Adipocyte (in vitro differentiated cells): ENCODE measurements around the gene INPP4A.

Experiments used
- DNase-seq: peaks from one replicate; pipeline ENCODE4 v3.0.0-alpha.2; 2015; ENCODE audit warnings: low read depth
- H3K27me3 ChIP-seq: replicated peaks from 2 replicates; pipeline ENCODE4 v1.7.0; 2013; ENCODE audit warnings: mild to moderate bottlenecking, low read length, moderate library complexity; ENCODE audit not compliant: control insufficient read depth, insufficient read depth
- H3K36me3 ChIP-seq: 2 replicates; pipeline ENCODE4 v1.7.0; 2013; ENCODE audit warnings: low read length, mild to moderate bottlenecking, moderate library complexity; ENCODE audit not compliant: control insufficient read depth, insufficient read depth, severe bottlenecking
- H3K4me1 ChIP-seq: 2 replicates; pipeline ENCODE4 v1.7.0; 2013; ENCODE audit warnings: mild to moderate bottlenecking, low read length, moderate library complexity; ENCODE audit not compliant: control insufficient read depth, insufficient read depth
- H3K4me3 ChIP-seq: 2 replicates; pipeline ENCODE4 v1.7.0; 2013; ENCODE audit warnings: mild to moderate bottlenecking, low read length, moderate library complexity
- H3K9ac ChIP-seq: 2 replicates; pipeline ENCODE4 v1.7.0; 2013; ENCODE audit warnings: mild to moderate bottlenecking, low read length, moderate library complexity
- H3K9me3 ChIP-seq: 2 replicates; pipeline ENCODE4 v1.7.0; 2013; ENCODE audit warnings: mild to moderate bottlenecking, low read length, moderate library complexity; ENCODE audit not compliant: control insufficient read depth

Gene INPP4A

DNA sequence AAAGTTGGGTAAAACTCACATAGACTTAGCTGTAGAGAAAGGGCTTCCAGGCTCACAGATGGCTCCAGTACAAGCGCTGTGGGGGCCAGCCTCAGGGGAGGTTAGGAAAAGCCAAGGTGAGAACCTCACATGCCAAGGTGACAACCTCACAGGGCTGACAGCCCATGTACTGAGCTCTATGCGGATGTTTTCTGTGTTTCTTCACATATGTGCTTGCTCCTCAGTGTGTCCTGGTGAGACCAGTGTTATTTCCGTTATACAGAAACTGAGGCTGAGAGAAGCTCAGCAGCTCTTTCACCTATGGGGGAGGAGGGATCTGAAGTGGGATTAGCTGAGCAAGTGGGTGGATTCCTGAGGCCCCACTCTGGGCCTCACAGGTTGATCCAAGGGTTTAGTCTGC, 67.3 kb downstream of the INPP4A start:
- Histone ChIP-seq H3K36me3 (no peaks in the 10 kb centered on the region), H3K9ac (no peak overlapping the region), H3K27me3 (no peaks in the 10 kb centered on the region), H3K4me3 (no peak overlapping the region), H3K9me3 (no peaks in the 10 kb centered on the region), H3K4me1 (peaks cover 22% of the 10 kb centered on the region)
- no peak for DNase-seq

DNA sequence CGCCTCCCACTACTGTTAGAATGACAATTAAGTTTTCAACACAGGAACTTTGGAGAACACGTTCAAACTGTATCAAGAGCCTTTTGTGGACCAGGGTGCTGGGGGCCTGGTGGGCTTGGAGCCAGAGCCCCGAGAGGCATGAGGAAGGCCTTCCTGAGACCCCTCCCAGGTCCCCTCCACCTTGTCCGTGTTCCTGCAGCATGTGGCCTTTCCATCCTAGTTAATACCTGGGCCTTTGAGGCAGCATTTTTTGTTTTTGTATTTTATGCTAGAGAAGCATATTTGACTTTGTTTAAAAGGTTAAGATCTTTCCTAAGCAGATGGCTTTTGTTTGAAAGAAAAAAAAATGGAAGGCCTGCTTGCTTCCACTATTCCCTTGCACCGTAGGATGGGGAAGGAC, 68.0 kb downstream of the INPP4A start:
- H3K27me3 ChIP-seq, result no peaks in the 10 kb centered on the region
- H3K4me3 ChIP-seq, result no peak overlapping the region
- H3K9ac ChIP-seq, result no peak overlapping the region
- no peak for DNase-seq
- no peaks in the 10 kb centered on the region for H3K36me3 ChIP-seq
- H3K4me1 ChIP-seq, result peaks cover 25% of the 10 kb centered on the region
- H3K9me3 ChIP-seq, result no peaks in the 10 kb centered on the region

DNA sequence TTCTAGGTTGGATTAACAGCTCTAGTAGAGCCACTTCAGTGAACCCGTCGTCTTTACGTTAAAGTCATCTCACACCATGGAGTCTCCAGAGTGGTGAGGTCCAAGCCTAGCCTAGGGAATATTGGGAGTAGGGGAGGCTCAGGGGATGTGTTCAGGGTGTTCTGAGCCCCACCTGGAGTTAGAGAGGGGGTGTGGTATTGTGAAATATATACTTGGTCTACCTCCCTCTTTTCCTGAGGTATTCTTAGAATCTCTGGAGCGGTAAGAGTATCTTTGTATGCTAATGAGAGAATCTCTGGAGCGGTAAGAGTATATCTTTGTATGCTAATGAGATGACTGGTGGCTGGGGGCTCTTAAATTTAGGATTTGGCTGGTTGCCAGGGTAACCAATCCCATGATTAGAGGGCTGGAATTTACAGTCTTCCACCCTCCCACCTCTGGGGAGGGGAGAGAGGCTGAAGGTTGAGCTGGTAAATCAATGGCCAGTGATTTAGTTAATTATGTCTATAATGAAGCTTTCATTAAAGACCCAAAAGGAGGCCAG, 69.5 kb downstream of the INPP4A start:
- Histone ChIP-seq H3K4me3 (no peak overlapping the region), H3K36me3 (no peaks in the 10 kb centered on the region), H3K9ac (no peak overlapping the region), H3K9me3 (no peaks in the 10 kb centered on the region), H3K27me3 (no peaks in the 10 kb centered on the region), H3K4me1 (peaks cover 15% of the 10 kb centered on the region)
- DNase-seq, result no peak

DNA sequence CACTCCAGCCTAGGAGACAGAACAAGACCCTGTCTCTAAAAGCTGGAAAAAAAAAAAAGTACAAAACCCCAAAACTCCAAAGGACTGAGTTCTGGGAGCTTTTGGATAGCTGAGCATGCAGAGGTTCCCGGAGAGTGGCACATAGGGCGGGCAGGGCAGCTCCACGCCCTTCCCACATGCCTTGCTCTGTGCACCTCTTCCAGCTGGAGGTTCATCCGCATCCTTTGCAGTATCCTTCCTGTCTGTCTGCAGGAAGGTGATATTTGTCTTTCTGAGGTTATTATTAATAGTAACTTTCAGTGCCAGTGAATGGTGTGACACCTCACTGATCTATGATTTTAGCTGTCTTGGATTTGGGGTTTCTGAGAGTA, 70.2 kb downstream of the INPP4A start:
- Histone ChIP-seq H3K4me1 (peaks cover 15% of the 10 kb centered on the region), H3K9me3 (no peaks in the 10 kb centered on the region), H3K27me3 (no peaks in the 10 kb centered on the region), H3K9ac (peak overlapping the region; percentile 21), H3K4me3 (no peak overlapping the region), H3K36me3 (no peaks in the 10 kb centered on the region)
- no peak for DNase-seq

DNA sequence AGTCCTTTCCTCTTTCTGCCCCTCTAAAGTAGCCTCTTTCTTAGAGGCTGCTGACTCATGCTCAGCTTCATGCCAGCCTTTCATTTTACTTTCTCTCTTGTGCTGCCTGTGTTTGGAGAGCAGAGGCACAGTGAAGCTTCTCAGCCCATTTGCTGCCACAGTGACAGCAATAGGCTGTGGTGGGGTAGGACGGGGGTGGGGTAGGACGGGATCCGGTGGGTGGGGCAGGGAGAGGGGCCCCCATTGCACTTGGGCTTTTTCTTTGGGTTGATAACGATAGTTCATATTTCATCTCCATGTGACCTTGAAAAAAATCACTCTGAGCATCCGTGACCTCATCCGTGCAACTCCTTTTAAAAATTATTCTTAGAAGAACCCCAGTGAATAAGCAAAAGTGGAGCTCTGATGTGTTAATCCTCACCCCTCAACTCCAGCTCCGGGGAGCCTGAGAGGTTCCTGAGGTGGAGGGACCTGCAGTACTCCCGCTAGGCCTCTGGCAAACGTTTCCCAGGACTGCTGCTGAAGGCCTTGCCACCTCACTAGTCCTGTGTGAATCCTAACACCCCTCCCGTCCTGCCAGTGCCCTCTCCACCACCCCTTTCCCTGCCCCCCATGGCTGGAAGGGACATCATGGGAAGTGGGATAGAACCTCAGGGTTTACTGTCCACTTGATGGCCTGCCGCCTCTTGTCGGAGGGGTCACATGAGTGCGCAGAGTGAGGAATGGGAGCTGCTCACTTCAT, 70.8 kb downstream of the INPP4A start:
- no peaks in the 10 kb centered on the region for H3K36me3 ChIP-seq
- no peaks in the 10 kb centered on the region for H3K27me3 ChIP-seq
- peaks cover 15% of the 10 kb centered on the region for H3K4me1 ChIP-seq
- no peak overlapping the region for H3K4me3 ChIP-seq
- peak overlapping the region; percentile 21 for H3K9ac ChIP-seq
- peak; percentile 71 for DNase-seq
- H3K9me3 ChIP-seq, result no peaks in the 10 kb centered on the region

DNA sequence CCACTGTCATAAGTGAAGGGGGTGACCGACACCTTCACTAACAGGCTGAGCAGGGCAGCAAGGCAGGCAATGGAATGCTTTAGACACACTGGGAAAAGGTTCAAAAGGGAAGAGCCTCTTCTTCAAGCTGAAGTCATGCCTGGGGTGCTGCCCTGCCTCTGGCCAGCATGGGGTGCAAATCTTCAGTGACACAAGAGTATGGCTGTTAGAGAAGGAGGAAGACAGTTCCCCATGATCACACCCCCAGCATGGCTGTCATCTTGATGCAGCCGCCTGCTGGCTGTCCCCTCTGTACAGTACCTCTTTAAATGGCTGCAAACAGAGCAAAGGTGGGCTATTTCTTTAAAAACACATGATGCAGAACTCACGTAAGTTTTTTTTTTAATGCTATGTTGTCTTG, 71.9 kb downstream of the INPP4A start:
- Histone ChIP-seq H3K4me1 (peaks cover 15% of the 10 kb centered on the region), H3K9ac (no peak overlapping the region), H3K36me3 (no peaks in the 10 kb centered on the region), H3K4me3 (no peak overlapping the region), H3K27me3 (no peaks in the 10 kb centered on the region), H3K9me3 (no peaks in the 10 kb centered on the region)
- DNase-seq, result no peak

DNA sequence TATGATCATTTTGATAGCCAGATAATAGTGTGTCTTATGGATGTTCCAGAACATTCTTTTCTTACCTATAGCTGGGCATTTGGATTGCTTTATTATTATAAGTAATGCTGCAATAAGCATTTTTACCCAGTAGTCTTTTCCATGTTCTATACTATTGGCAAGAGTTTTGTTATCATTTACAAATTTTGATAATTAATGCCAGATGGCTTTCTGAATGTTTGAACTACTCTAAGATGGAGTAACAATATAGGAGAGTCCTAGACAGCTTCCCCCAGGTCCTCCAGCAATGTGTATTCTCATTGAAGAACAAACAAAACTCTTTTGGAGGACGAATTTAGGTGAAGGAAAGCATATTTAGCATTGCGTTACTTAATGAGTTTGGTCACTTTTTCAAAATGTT, 73.0 kb downstream of the INPP4A start:
- no peak overlapping the region for H3K4me3 ChIP-seq
- no peaks in the 10 kb centered on the region for H3K36me3 ChIP-seq
- H3K9ac ChIP-seq, result no peak overlapping the region
- peaks cover 15% of the 10 kb centered on the region for H3K4me1 ChIP-seq
- H3K9me3 ChIP-seq, result no peaks in the 10 kb centered on the region
- DNase-seq, result peak; percentile 60
- H3K27me3 ChIP-seq, result no peaks in the 10 kb centered on the region

DNA sequence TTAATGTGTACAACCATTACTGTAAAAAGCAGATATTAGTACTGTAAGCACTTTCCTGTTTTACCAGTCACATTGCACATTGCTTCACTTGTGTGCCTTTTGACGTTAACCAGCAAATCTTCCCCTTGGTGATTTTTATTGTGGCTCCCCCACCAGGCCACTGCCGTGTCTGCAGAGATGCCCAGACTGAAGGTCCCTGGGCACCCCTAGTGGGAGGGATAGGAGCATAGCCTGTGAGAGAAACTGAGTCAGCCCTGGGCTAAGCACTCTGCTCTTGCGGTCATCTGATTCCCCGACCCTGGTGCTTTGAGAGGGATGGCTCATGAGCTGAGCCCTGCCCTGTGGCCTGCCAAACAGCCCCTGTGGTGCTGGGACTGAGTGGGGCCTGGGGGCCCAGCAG, 73.4 kb downstream of the INPP4A start:
- H3K36me3 ChIP-seq, result no peaks in the 10 kb centered on the region
- no peak overlapping the region for H3K9ac ChIP-seq
- no peaks in the 10 kb centered on the region for H3K9me3 ChIP-seq
- no peak overlapping the region for H3K4me3 ChIP-seq
- H3K27me3 ChIP-seq, result no peaks in the 10 kb centered on the region
- peaks cover 15% of the 10 kb centered on the region for H3K4me1 ChIP-seq
- DNase-seq, result no peak

DNA sequence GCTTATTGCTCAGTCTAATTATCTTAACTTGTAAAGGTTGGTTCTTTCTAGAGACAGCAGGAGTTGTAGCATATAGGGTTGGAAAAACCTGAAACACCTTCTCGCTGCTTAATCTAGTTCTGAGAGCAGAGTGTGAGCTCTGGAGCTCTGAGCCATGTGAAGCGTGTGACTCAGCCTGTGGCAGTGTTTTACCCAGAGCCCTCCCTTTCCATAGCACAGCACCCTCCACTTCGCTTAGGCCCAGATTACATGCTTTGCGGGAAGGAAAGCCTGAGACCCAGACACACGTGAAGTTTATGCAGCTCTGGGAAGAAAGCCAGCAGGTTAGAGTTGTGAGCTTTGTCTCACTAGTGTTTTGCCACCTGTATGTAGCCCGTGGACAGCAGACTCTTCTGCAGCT, 74.5 kb downstream of the INPP4A start:
- Histone ChIP-seq H3K9me3 (no peaks in the 10 kb centered on the region), H3K27me3 (no peaks in the 10 kb centered on the region), H3K4me1 (peaks cover 15% of the 10 kb centered on the region), H3K4me3 (no peak overlapping the region), H3K36me3 (no peaks in the 10 kb centered on the region), H3K9ac (no peak overlapping the region)
- DNase-seq, result no peak

DNA sequence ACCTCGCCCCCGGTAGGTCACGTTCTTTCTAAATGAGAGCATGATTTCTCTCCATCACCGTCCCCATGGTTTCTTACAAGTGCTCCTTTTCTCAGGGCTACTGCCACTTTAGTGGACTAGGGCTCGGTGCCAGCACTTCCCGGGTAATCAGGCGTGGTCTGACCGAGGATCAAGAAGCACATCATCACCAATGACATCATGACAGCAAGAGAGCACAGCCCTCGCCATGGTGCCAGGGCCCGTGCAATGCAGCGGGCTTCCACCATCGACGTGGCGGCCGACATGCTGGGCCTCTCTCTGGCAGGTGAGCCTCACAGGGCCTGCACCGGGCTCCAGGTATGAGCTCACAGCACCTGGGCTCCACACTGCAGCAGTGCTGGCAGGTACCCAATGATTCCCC, 75.2 kb downstream of the INPP4A start:
- no peak for DNase-seq
- Histone ChIP-seq H3K4me3 (no peak overlapping the region), H3K36me3 (no peaks in the 10 kb centered on the region), H3K9ac (no peak overlapping the region), H3K27me3 (no peaks in the 10 kb centered on the region), H3K9me3 (no peaks in the 10 kb centered on the region), H3K4me1 (peaks cover 14% of the 10 kb centered on the region)

DNA sequence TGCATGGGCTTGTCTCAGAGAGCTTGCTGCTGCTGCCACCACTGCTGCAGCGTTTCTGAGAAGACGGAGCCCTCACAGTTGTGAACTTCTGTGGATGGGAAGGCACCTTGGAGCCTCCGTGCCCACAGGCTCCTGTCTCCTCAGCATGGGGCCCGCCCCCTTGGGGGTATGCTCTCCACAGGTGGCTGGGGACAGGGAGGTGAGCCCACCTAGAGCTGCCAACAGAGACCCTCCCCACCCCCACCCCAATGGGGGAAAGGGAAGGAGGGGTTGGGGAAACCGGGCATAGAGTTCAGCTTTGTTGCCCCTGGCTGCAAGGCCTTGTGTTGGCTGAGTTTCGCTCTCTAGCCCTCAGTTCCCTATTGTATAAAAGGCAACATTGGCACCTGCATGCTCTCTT, 76.1 kb downstream of the INPP4A start:
- Histone ChIP-seq H3K4me3 (no peak overlapping the region), H3K36me3 (no peaks in the 10 kb centered on the region), H3K4me1 (peaks cover 6% of the 10 kb centered on the region), H3K9me3 (no peaks in the 10 kb centered on the region), H3K9ac (no peak overlapping the region), H3K27me3 (no peaks in the 10 kb centered on the region)
- no peak for DNase-seq

DNA sequence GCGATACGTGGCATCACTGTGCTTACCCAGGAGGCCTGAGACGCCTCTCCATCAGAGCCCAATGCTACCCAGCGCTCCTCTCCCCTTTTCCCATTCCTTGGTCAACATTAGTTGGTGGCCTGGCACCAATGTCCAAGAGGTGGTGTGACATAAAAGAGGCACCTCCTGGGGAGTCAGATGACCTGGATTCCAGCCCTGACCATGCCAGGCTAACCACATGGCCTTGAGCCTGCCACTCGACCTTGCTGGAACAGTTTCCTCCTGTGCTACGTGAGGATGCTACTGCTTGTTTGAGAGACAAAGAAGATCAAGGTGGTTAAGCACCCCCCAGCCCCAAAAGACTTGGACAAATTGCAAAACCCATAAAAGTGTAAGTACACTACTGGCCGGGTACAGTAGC, 76.6 kb downstream of the INPP4A start:
- H3K4me1 ChIP-seq, result peaks cover 4% of the 10 kb centered on the region
- H3K27me3 ChIP-seq, result no peaks in the 10 kb centered on the region
- no peak for DNase-seq
- no peak overlapping the region for H3K9ac ChIP-seq
- H3K4me3 ChIP-seq, result no peak overlapping the region
- H3K9me3 ChIP-seq, result no peaks in the 10 kb centered on the region
- H3K36me3 ChIP-seq, result no peaks in the 10 kb centered on the region
